Activated naive CD4-positive, alpha-beta T cell treated with Interleukin-2 at 50 U/mL for 16 hours (primary cell): ENCODE data around the gene WNT9A.

Source experiments
- DNase-seq: peaks from one replicate; pipeline ENCODE4 v3.0.0-alpha.2; 2020

The WNT9A gene

GRCh38 chr1:227953022-227953412 is 5.3 kb upstream of the WNT9A start:
- DNase-seq = no peak

GRCh38 chr1:227952374-227953021 is 4.8 kb upstream of the WNT9A start:
- no peak for DNase-seq

GRCh38 chr1:227951624-227952373 is 4.1 kb upstream of the WNT9A start:
- no peak for DNase-seq

GRCh38 chr1:227950735-227951346 is 3.1 kb upstream of the WNT9A start:
- no peak for DNase-seq

GRCh38 chr1:227949954-227950734 is 2.4 kb upstream of the WNT9A start:
- DNase-seq = no peak

- no peak for DNase-seq
Observed at GRCh38 chr1:227949341-227949921, 1.7 kb upstream of the WNT9A start.

GRCh38 chr1:227948493-227949260 is 945 bp upstream of the WNT9A start:
- DNase-seq = no peak

GRCh38 chr1:227947386-227947675 is 401 bp downstream of the WNT9A start:
- no peak for DNase-seq

- DNase-seq = peak; percentile 56
Observed at GRCh38 chr1:227946624-227947385, 927 bp downstream of the WNT9A start.

GRCh38 chr1:227945891-227946623 is 1.7 kb downstream of the WNT9A start:
- DNase-seq = no peak

- DNase-seq = no peak
Observed at GRCh38 chr1:227944931-227945890, 2.5 kb downstream of the WNT9A start.

GRCh38 chr1:227944090-227944930 is 3.4 kb downstream of the WNT9A start:
- DNase-seq = no peak

GRCh38 chr1:227943381-227944089 is 4.2 kb downstream of the WNT9A start:
- no peak for DNase-seq

- DNase-seq = no peak
Observed at GRCh38 chr1:227942716-227943261, 4.9 kb downstream of the WNT9A start.

GRCh38 chr1:227942021-227942715 is 5.6 kb downstream of the WNT9A start:
- DNase-seq = no peak

GRCh38 chr1:227941509-227942020 is 6.2 kb downstream of the WNT9A start:
- no peak for DNase-seq

- no peak for DNase-seq
Observed at GRCh38 chr1:227940791-227941241, 6.9 kb downstream of the WNT9A start.
